Heart right ventricle (tissue), 16 donors: ENCODE measurements around the gene NEK10. TPM values are rescaled to one million over a fixed set of nuclear protein-coding genes. Genes with fewer than 3 reads are reported as not detected.

Experiments
- ATAC-seq, 8 donors: fragments of 200-7000 bp; cut with Tn5 transposase; one replicate each; pipeline ENCODE4 v1.9.1; 2020; ENCODE audit warnings: mild to moderate bottlenecking in 8 of 8, moderate library complexity in 8 of 8, moderate number of reproducible peaks in 1 of 8
- DNase-seq, 2 donors: peaks; one replicate each; pipeline ENCODE4 v3.0.0-alpha.2; 2020
- H3K27ac ChIP-seq, 10 donors: fragments of 200-600 bp; sonication (generic) in 2 of 10; one replicate each; pipeline versions ENCODE4 v1.5.0 to v1.8.0; 2020 to 2022; ENCODE audit warnings: mild to moderate bottlenecking in 3 of 10
- H3K27me3 ChIP-seq, 7 donors: fragments of 200-600 bp; one replicate each; pipeline ENCODE4 v1.8.0; 2021 to 2022; ENCODE audit warnings: mild to moderate bottlenecking in 2 of 7
- H3K36me3 ChIP-seq, 9 donors: fragments of 200-600 bp; sonication (generic) in 1 of 9; one replicate each; pipeline versions ENCODE4 v1.5.0 to v1.8.0; 2020 to 2022; ENCODE audit warnings: mild to moderate bottlenecking in 2 of 9
- H3K4me1 ChIP-seq, 9 donors: fragments of 200-600 bp; sonication (generic) in 1 of 9; one replicate each; pipeline versions ENCODE4 v1.5.0 to v1.8.0; 2020 to 2022; ENCODE audit warnings: mild to moderate bottlenecking in 4 of 9
- H3K4me3 ChIP-seq, 10 donors: fragments of 200-600 bp; sonication (generic) in 2 of 10; one replicate each; pipeline versions ENCODE4 v1.5.0 to v1.8.0; 2020 to 2022; ENCODE audit warnings: mild to moderate bottlenecking in 7 of 10, moderate library complexity in 2 of 10
- H3K9me3 ChIP-seq, 11 donors: fragments of 200-600 bp in 10 of 11; sonication (generic) in 2 of 11; one replicate each; pipeline versions ENCODE4 v1.5.0 to v1.8.0; 2013 to 2022; ENCODE audit warnings: mild to moderate bottlenecking in 2 of 11, control low read depth in 1 of 11, moderate library complexity in 1 of 11
- WGBS, 2 donors: extraction: QIAGEN DNeasy Blood & Tissue Kit; methylation state at CpG; one replicate each; pipeline ENCODE4 v1.1.7; 2013; ENCODE audit warnings: inconsistent platforms in 1 of 2; 5-methylcytosine and 5-hydroxymethylcytosine counted together
- intact Hi-C, 10 donors: fragments of 100-400 bp; cut with DNase I; formaldehyde crosslinking; loops; one replicate each; pipeline versions ENCODE4 v1.11.1 to v1.14.2; 2022
- polyA plus RNA-seq, 2 donors: library from polyadenylated mRNA; stranded (reverse); fragments of 200-250 nt; gene quantifications; one replicate each; pipeline ENCODE4 v1.2.3, GENCODE V29; 2013
- total RNA-seq, 10 donors: library from RNA; stranded (reverse); fragmentation: NEBNext Ultra II Directional in 3 of 10; extraction: Animal tissue kit (Norgen Biotek cat#: 25700) in 3 of 10; gene quantifications; one replicate each; pipeline versions ENCODE4 v1.2.1 to v1.2.4, GENCODE V29; 2021 to 2023
- TF ChIP-seq, protein P1 (sequence below), 9 donors: fragments of 200-600 bp; sonication (generic) in 2 of 9; IDR thresholded peaks; one replicate each; pipeline versions ENCODE4 v1.5.0 to v1.8.0; 2021 to 2022; ENCODE audit warnings: antibody characterized with exemption in 9 of 9, mild to moderate bottlenecking in 5 of 9, moderate library complexity in 1 of 9
- donor health status: Arrhythmogenic right ventricular cardiomyopathy.
- donor health status: ischemic (EF 13 %, LVEDD 7.1; RV severe dilation, severe dysfunction).
- donor health status: healthy with polysubstance abuse.
- donor health status: DM: no; HTN: yes; CAD: no.
- donor health status: DM: no; HTN: no; CAD: no.
- donor health status: ischemic (EF 25% LVEDD 6.9; RV normal size, moderate dysfunction).
- donor health status: ischemic (EF 25% LVEDD 5.7; RV mildly dilated, moderate dysfunction).
- donor health status: healthy.
- donor health status: DM: yes; HTN: yes; CAD: no.
- donor health status: Ischemic cardiomyopathy.
- donor health status: ischemic (EF 35%, LVEDD 5.7; RV mildly dilated, moderate dysfunction).
- donor health status: nonischemic (EF 11% LVEDD 7.7; RV severe dilation, severe dysfunction).
- donor health status: DM: yes; HTN: yes; CAD: no.
- donor health status: PGD.
- donor health status: ischemic (EF 29% LVEDD 5.4; RV normal size, mild dysfunction).
- donor health status: nonischemic (EF 23%, LVEDD 6.1; RV moderate dilation, normal function).

NEK10 gene
- total and polyA plus RNA-seq, 12 donors, result 0.36 to 17.5 (median 7.8) TPM

- Histone ChIP-seq H3K36me3 (no peaks in the 10 kb centered on the region), H3K4me1 (no peaks in the 10 kb centered on the region), H3K4me3 (no peak overlapping the region), H3K27ac (no peak overlapping the region), H3K9me3 (peaks cover 0 to 4% (median 0%) of the 10 kb centered on the region in 11 donors), H3K27me3 (no peaks in the 10 kb centered on the region)
- ATAC-seq, result no peak
- 82 to 86% methylated on average over 2 of the region's 2 CpGs for WGBS, 2 donors
- TF ChIP-seq, protein P1, sequence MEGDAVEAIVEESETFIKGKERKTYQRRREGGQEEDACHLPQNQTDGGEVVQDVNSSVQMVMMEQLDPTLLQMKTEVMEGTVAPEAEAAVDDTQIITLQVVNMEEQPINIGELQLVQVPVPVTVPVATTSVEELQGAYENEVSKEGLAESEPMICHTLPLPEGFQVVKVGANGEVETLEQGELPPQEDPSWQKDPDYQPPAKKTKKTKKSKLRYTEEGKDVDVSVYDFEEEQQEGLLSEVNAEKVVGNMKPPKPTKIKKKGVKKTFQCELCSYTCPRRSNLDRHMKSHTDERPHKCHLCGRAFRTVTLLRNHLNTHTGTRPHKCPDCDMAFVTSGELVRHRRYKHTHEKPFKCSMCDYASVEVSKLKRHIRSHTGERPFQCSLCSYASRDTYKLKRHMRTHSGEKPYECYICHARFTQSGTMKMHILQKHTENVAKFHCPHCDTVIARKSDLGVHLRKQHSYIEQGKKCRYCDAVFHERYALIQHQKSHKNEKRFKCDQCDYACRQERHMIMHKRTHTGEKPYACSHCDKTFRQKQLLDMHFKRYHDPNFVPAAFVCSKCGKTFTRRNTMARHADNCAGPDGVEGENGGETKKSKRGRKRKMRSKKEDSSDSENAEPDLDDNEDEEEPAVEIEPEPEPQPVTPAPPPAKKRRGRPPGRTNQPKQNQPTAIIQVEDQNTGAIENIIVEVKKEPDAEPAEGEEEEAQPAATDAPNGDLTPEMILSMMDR (IDR thresholded peaks at IDR 0.05), result no peak
- DNase-seq, result no peak
- intact Hi-C loops, result no loop called here
Observed at GRCh38 chr3:27160779-27161287, 208.3 kb downstream of the NEK10 start.

- intact Hi-C loops, result no loop called here
- Histone ChIP-seq H3K4me3 (no peak overlapping the region), H3K27ac (no peak overlapping the region), H3K36me3 (no peaks in the 10 kb centered on the region), H3K27me3 (no peaks in the 10 kb centered on the region), H3K9me3 (peaks cover 0 to 9% (median 0%) of the 10 kb centered on the region in 11 donors), H3K4me1 (no peaks in the 10 kb centered on the region)
- no peak for ATAC-seq
- WGBS, 2 donors, result 94 to 96% methylated on average over 3 of the region's 3 CpGs
- TF ChIP-seq, protein P1 (IDR thresholded peaks at IDR 0.05), result no peak
- no peak for DNase-seq
Observed at GRCh38 chr3:27160146-27160545, 209.0 kb downstream of the NEK10 start.

DNA sequence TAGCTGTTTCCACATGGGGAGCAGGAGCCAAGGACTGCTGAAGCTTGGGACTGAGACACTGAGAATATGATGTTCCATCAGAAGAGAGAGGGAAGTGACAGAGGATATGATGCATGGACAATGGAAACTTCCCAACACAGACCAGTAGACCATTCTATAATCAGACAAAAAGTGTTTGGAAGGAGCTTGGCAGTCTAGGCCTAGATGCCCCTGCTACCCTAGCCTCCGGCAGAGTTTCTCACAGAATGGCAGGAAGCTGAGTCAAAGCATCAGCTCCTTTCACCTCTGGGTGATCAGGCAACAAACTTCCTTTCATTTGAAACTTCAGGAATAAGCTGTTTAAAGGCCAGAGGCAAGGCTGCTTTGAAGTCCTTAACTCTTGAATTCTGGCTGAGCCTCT, 222.0 kb downstream of the NEK10 start:
- Histone ChIP-seq H3K9me3 (no peaks in the 10 kb centered on the region), H3K4me1 (peaks cover 0 to 9% (median 0%) of the 10 kb centered on the region in 9 donors), H3K27me3 (no peaks in the 10 kb centered on the region), H3K36me3 (no peaks in the 10 kb centered on the region), H3K27ac (peak overlapping the region in 1 of 10 donors; percentile 5), H3K4me3 (no peak overlapping the region)
- 58% methylated on average over 1 of the region's 1 CpG for WGBS, 2 donors
- intact Hi-C loops, result no loop called here
- DNase-seq (no peak), ATAC-seq (peak in 4 of 8 donors; percentile 18 to 44 (median 30))
- TF ChIP-seq, protein P1 (IDR thresholded peaks at IDR 0.05), result no peak

GRCh38 chr3:27146786-27147185, 222.4 kb downstream of the NEK10 start:
- Histone ChIP-seq H3K36me3 (no peaks in the 10 kb centered on the region), H3K27ac (peak overlapping the region in 1 of 10 donors; percentile 5), H3K4me3 (no peak overlapping the region), H3K27me3 (no peaks in the 10 kb centered on the region), H3K4me1 (peaks cover 0 to 9% (median 0%) of the 10 kb centered on the region in 9 donors), H3K9me3 (peaks cover 0 to 3% (median 0%) of the 10 kb centered on the region in 11 donors)
- DNase-seq (no peak), ATAC-seq (peak in 1 of 8 donors; percentile 35)
- WGBS, 2 donors, result 64 to 71% methylated on average over 3 of the region's 3 CpGs
- TF ChIP-seq, protein P1 (IDR thresholded peaks at IDR 0.05), result no peak
- intact Hi-C loops, result no loop called here
